ENCODE data around the gene P2RY8. TPM values are rescaled to one million over a fixed set of nuclear protein-coding genes. Genes with fewer than 3 reads are reported as not detected.
"Not testable (repeated sequence)": the region's sequence is repeated elsewhere in the genome, so short reads cannot be mapped to it uniquely, and the experiment has no call there.

Gene P2RY8
- total RNA-seq, 1 experiment from 2014 or later = 0.03 TPM

DNA sequence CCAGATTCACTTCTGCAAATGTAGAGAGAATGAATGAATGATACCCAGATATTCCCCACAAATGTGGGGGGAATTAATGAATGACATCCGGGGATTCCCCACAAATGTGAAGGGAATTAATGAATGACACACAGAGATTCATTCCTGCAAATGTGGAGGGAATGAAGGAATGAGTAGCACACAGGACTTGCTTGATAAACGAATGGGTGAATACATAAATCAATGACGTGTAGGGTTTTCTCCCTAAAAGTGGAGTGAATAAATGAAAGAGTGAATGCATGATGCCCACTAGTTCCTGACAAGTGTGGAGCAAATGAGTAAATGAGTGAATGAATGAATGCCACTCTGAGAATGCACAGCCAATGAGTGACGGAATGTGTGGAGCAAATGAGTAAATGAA is 45.7 kb downstream of the P2RY8 start:
- DNase-seq; H3K36me3 ChIP-seq (replicated peaks; ENCODE audit: control insufficient read depth, insufficient read depth, low read length); H3K27me3 ChIP-seq (ENCODE audit: control insufficient read depth, insufficient read depth, low read length); H3K4me3 ChIP-seq (ENCODE audit: insufficient read depth, low read depth, low read length): not testable (repeated sequence)

GRCh38 chrX:1490723-1491122 is 46.3 kb downstream of the P2RY8 start:
- not testable (repeated sequence) for DNase-seq; H3K27me3 ChIP-seq (ENCODE audit: control insufficient read depth, insufficient read depth, low read length); H3K4me3 ChIP-seq (ENCODE audit: insufficient read depth, low read depth, low read length); H3K36me3 ChIP-seq (replicated peaks; ENCODE audit: control insufficient read depth, insufficient read depth, low read length)

DNA sequence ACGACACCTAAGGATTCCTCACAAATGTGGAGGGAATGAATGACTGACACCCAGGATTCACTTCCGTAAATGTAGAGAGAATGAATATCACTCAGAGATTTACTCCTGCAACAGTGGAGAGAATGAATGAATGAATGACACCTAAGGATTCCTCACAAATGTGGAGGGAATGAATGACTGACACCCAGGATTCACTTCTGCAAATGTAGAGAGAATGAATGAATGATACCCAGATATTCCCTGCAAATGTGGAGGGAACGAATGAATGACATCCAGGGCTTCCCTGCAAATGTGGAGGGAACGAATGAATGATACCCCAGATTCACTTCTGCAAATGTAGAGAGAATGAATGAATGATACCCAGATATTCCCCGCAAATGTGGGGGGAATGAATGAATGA is 47.6 kb downstream of the P2RY8 start:
- not testable (repeated sequence) for H3K36me3 ChIP-seq (replicated peaks; ENCODE audit: control insufficient read depth, insufficient read depth, low read length); H3K4me3 ChIP-seq (ENCODE audit: insufficient read depth, low read depth, low read length); DNase-seq; H3K27me3 ChIP-seq (ENCODE audit: control insufficient read depth, insufficient read depth, low read length)

DNA sequence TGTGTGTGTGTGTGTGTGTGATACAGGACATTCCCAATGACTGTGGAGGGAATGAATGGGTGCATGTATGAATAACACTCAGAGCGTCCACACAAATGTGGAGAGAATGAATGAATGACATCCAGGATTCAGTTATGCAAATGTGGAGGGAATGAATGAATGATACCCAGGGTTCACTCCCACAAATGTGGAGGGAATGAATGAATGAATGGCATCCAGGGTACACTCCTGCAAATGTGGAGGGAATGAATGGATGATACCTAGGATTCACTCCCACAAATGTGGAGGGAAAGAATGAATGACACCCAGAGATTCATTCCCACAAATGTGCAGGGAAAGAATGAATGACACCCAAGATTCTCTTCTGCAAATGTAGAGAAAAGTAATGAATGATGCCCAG is 48.2 kb downstream of the P2RY8 start:
- Histone ChIP-seq H3K36me3 (replicated peaks; ENCODE audit: control insufficient read depth, insufficient read depth, low read length) (no peaks in the 10 kb centered on the region), H3K27me3 (ENCODE audit: control insufficient read depth, insufficient read depth, low read length) (no peaks in the 10 kb centered on the region; the same call in none of the 2 replicates), H3K4me3 (ENCODE audit: insufficient read depth, low read depth, low read length) (no peak overlapping the region)
- DNase-seq = no peak

GRCh38 chrX:1488141-1488540 is 48.8 kb downstream of the P2RY8 start:
- H3K27me3 ChIP-seq (ENCODE audit: control insufficient read depth, insufficient read depth, low read length) = no peaks in the 10 kb centered on the region; the same call in none of the 2 replicates
- no peak for DNase-seq
- no peak overlapping the region for H3K4me3 ChIP-seq (ENCODE audit: insufficient read depth, low read depth, low read length)
- no peaks in the 10 kb centered on the region for H3K36me3 ChIP-seq (replicated peaks; ENCODE audit: control insufficient read depth, insufficient read depth, low read length)

DNA sequence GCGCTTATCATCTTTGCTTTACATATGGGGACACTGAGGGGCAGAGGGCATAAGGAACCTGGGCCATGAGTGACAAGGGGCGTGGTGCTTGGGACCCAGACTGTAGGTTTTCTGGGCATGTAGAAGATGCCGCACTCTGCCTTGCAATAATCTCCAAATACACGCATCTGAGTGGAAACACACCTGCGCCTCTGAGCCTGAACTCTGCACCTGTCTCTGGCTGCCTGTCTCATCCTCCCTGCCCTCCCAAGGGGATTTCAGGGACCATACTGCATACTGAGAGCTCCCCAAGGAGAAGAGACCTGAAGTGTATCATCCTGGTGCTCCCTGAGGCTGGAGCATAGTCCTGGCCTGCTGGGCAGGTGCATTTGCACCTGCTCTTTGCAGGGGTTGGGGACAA is 49.6 kb downstream of the P2RY8 start:
- no peak overlapping the region for H3K4me3 ChIP-seq (ENCODE audit: insufficient read depth, low read depth, low read length)
- no peaks in the 10 kb centered on the region; the same call in 1 of the 2 replicates for H3K27me3 ChIP-seq (ENCODE audit: control insufficient read depth, insufficient read depth, low read length)

DNA sequence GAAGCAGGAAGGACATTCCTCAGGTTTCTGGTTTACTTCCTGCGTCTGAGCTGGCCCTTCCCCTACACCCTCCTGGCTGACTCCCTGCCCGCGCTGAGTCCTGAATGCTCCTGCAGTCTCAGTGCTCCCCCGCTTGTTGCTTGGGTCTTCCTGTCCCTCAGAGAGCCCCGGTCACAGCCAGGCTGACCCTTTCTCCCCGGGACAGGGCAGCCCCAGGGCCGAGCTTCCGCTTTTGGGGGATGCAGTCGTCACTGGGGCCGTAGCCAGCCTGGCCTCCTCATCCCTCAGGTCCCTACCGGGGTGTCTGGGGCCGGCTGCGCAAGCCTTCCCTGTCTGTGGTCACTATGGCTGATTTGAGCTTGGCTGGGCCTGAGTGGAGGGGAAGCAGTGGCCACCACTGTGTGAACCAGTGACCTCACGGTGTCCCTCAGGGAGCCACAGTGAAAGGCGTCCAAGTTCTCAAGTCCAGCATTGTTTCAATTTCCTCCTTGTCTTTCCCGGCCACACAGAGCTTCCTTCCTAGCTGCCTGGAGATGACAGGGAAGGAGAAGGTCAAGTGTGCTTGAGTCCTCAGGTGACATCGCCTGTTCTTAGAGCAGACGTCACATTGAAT is 50.1 kb downstream of the P2RY8 start:
- DNase-seq = peak; percentile 24
- no peaks in the 10 kb centered on the region; the same call in 1 of the 2 replicates for H3K27me3 ChIP-seq (ENCODE audit: control insufficient read depth, insufficient read depth, low read length)
- no peaks in the 10 kb centered on the region for H3K36me3 ChIP-seq (replicated peaks; ENCODE audit: control insufficient read depth, insufficient read depth, low read length)
- H3K4me3 ChIP-seq (ENCODE audit: insufficient read depth, low read depth, low read length) = no peak overlapping the region

More for the DNA sequence above, 49.6 kb downstream of the P2RY8 start:
- DNase-seq = no peak
- H3K36me3 ChIP-seq (replicated peaks; ENCODE audit: control insufficient read depth, insufficient read depth, low read length) = no peaks in the 10 kb centered on the region

GRCh38 chrX:1486177-1486576 is 50.8 kb downstream of the P2RY8 start:
- DNase-seq = no peak
- H3K27me3 ChIP-seq (ENCODE audit: control insufficient read depth, insufficient read depth, low read length) = no peaks in the 10 kb centered on the region; the same call in 1 of the 2 replicates
- no peaks in the 10 kb centered on the region for H3K36me3 ChIP-seq (replicated peaks; ENCODE audit: control insufficient read depth, insufficient read depth, low read length)
- no peak overlapping the region for H3K4me3 ChIP-seq (ENCODE audit: insufficient read depth, low read depth, low read length)

DNA sequence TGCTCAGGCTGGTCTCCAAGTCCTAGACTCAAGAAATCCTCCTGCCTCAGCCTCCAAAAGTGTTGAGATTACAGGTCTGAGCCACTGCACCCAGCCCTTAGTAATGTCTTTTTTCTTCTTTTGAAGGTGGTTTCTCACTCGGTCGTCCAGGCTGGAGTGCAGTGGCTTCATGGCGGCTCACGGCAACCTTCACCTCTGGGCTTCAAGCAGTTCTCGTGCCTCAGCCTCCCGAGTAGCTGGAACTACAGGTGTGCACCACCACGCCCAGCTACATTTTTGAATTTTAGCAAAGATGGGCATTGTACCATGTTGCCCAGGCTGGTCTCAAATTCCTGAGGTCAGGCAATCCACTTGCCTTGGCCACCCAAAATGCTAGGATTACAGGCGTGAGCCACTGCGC is 52.0 kb downstream of the P2RY8 start:
- Histone ChIP-seq H3K4me3 (ENCODE audit: insufficient read depth, low read depth, low read length) (no peak overlapping the region), H3K36me3 (replicated peaks; ENCODE audit: control insufficient read depth, insufficient read depth, low read length) (no peaks in the 10 kb centered on the region), H3K27me3 (ENCODE audit: control insufficient read depth, insufficient read depth, low read length) (no peaks in the 10 kb centered on the region; the same call in 1 of the 2 replicates)
- no peak for DNase-seq

DNA sequence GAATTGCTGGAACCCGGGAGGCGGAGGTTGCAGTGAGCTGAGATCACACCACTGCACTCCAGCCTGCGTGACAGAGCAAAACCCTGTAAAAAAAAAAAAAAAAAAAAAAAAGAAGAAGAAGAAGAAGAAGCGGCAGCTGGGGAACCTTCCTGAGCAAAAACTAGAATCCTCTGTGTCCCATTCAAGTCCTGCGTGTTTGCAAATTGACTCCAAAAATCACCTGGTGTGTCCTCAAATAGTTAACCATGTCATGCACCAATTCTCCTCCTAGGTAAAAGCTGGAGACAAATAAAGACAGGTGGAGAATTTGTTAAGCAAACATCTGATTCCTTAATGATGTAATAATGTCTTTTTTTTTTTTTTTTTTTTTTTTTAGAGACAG is 52.4 kb downstream of the P2RY8 start:
- Histone ChIP-seq H3K27me3 (ENCODE audit: control insufficient read depth, insufficient read depth, low read length) (no peaks in the 10 kb centered on the region; the same call in 1 of the 2 replicates), H3K4me3 (ENCODE audit: insufficient read depth, low read depth, low read length) (no peak overlapping the region), H3K36me3 (replicated peaks; ENCODE audit: control insufficient read depth, insufficient read depth, low read length) (no peaks in the 10 kb centered on the region)
- no peak for DNase-seq

DNA sequence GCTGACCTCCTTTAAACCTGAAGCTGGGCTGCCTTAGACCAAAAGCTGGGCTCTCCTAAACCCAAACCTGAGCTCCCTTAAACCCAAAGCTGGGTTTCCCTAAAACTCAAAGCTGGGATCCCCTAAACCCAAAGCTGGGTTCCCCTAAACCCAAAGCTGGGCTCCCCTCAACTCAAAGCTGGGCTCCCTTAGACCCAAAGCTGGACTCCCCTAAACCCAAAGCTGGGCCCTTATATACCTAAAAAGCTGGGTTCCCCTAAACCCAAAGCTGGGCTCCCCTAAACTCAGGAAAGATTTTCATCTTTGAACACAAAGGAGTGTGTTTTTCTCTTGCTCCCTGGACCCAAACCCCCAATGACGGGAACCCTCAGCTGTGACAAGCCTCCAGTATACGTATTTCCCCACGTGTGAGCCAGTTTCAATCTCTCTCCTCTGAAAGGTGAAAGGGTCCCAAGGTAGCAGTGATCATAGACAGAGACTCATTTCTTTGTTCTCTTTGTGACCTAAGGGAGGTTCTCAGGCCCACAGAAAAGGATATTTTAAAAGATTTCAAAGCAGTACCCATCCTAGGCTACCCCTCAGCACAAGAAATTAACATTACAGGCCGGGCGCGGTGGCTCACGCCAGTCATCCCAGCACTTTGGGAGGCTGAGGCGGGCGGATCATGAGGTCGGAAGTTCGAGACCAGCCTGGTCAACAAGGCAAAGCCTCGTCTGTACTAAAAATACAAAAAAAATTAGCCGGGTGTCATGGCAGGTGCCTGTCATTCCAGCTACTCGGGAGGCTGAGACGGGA is 52.9 kb downstream of the P2RY8 start:
- Histone ChIP-seq H3K27me3 (ENCODE audit: control insufficient read depth, insufficient read depth, low read length) (no peaks in the 10 kb centered on the region; the same call in 1 of the 2 replicates), H3K36me3 (replicated peaks; ENCODE audit: control insufficient read depth, insufficient read depth, low read length) (no peaks in the 10 kb centered on the region), H3K4me3 (ENCODE audit: insufficient read depth, low read depth, low read length) (no peak overlapping the region)
- no peak for DNase-seq

GRCh38 chrX:1482530-1482928 is 54.5 kb downstream of the P2RY8 start:
- H3K27me3 ChIP-seq (ENCODE audit: control insufficient read depth, insufficient read depth, low read length); DNase-seq; H3K4me3 ChIP-seq (ENCODE audit: insufficient read depth, low read depth, low read length); H3K36me3 ChIP-seq (replicated peaks; ENCODE audit: control insufficient read depth, insufficient read depth, low read length): not testable (repeated sequence)

- Histone ChIP-seq H3K4me3 (ENCODE audit: insufficient read depth, low read depth, low read length) (no peak overlapping the region), H3K27me3 (ENCODE audit: control insufficient read depth, insufficient read depth, low read length) (no peaks in the 10 kb centered on the region; the same call in 1 of the 2 replicates), H3K36me3 (replicated peaks; ENCODE audit: control insufficient read depth, insufficient read depth, low read length) (no peaks in the 10 kb centered on the region)
- DNase-seq = peak; percentile 51
Measured at GRCh38 chrX:1481636-1482529, 55.1 kb downstream of the P2RY8 start.

GRCh38 chrX:1480082-1480785 is 56.8 kb downstream of the P2RY8 start:
- Histone ChIP-seq H3K36me3 (replicated peaks; ENCODE audit: control insufficient read depth, insufficient read depth, low read length) (no peaks in the 10 kb centered on the region), H3K27me3 (ENCODE audit: control insufficient read depth, insufficient read depth, low read length) (no peaks in the 10 kb centered on the region; the same call in 1 of the 2 replicates), H3K4me3 (ENCODE audit: insufficient read depth, low read depth, low read length) (no peak overlapping the region)
- DNase-seq = no peak

Measured in H7 (cell line).